Pons (tissue), 1 donor: ENCODE measurements around the gene GLRX.

ENCODE experiments used
- DNase-seq: peaks from one replicate; pipeline ENCODE4 v3.0.0-alpha.2; 2016; ENCODE audit warnings: low spot score

Gene GLRX

DNA sequence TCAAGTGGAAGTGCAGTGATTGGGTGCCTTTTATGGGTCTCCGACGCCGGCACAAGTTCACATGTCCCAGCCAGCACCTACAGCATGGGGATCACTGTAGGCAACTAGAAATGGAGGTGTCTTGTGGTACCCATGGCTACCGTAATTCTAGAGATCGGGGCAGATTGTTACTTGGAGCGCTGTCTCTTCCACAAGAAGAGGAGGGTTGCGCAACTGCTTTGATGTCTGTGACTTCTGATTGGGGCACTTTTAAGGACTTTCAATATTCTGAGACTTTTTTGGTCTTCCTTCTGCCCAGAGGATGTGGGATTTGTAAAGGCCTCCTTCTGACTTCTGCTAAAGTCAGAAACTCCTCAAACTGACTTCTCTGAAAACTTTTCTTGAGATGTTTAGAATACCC lies 41.9 kb downstream of the GLRX start:
- DNase-seq: no peak

DNA sequence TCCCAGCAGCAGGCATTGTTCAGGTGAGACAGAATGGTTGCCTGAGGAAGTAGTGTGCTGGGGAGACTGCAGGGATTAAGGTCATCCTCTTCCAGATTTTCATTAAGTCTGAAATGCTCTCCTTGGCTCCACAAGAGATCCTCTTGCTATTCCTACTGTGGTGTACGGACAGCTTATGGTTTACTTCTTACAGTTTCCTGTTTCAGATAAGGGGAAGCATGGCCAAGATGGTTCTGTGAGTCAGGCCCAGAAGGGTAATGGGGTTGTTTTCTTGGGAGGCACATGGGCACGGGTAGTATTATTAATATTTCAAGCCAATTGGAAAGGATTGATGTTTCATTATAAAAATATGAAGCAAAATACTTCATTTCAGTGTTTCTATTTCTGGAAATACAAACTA lies 42.9 kb downstream of the GLRX start:
- peak; percentile 11 for DNase-seq

DNA sequence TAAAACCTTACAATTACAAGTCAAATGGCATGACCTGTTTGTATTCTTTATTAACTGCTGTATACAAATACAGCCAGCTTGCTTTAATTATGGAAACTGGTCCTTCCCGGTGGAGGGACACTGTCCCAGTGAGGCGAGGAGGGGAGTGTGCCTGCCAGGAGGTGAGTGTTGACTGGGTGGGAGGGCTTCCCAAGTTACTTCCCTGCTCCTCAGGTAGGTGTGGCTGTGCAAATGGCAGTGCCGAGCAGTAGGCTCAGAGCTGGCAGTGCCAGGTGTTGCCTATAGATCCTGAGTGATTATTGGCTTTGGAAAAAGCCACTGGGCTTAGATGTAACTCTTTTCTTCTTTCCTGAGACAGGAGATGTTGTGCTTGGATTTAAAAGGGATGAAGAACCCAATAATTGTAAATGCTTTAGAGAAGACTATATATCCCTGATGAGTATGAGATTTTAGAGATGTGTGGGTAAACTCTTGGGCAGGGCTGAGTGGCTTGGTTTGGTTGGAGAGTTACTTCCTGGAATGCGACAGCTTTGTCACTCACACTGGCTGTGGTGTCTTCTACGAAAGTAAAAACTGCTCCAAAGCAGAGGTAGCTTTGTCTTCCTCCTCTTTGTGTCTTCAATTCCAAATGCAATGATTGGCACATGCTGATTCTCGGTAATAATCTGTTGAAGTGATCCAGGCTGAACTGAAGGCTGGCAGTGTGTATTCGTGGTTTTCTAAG lies 43.7 kb downstream of the GLRX start:
- DNase-seq: peak; percentile 1

DNA sequence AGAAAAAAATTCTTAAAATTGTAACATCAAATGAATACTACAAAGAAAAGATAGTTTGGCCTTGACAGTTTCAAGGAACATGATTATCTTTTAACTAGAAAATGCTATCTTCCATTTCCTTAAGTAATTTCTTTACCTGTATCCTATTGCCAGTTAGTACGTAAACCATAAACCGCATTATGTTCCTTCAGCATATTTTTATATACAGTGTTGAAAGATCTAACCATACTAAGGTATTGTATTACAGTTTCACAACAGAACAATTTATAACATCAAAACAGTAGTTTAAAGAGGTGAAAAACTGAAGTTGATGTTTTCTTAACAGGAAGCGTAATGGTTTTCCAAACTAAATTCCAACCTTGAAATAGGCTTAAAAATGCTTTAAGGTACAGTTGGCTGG lies 45.1 kb downstream of the GLRX start:
- DNase-seq: no peak

DNA sequence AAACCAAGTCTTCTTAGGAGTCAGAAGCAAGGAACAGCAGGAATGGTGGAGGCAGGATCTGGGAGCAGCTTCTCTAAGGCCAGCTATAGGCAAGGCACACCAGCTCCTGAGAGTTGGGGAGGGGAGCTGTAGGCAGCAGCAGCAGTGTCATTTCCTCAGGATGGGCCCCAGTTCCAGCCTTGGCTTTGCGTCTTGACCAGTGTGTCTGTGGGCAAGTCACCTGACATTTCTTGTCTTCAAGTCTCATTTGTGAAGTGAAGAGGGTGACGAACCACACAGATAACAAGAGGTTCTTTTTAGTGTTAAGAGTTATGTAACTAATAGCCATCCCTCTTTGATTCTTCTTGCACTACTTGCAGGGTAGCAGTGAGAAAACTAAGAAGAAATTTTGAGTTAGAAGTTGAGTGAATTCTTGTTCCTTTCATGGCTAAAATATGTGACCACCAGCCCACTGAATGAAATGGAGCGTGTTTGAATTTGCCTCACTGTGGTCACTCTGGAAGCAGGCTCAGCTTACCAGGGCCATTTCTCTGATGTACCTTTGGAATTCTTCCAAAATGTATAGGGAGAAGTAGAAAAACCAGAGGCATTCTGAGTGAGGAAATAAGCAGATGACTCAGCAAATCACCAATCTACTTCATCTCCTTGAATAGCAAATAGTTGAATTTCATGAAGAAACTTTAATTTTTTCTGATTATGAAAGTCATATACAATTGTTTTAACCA lies 49.0 kb downstream of the GLRX start:
- peak; percentile 13 for DNase-seq

DNA sequence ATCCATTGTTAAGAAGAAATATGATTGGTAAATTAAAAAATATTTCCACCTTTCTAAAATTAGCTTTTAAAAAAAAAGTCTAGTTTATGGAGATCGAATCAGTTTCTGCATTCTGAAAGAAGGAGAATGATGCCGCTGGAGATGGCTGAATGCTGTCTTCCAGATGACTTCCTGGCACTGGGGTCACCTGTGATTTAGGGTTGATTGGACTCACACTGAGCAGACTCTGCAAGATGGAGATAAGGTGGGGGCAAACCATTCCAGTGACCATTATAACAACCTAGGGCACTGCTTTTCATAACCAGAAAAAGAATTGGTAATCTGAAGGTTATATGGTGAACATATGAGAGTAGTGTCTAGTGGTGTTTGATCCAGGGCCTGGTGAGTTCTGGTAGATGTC lies 50.6 kb downstream of the GLRX start:
- no peak for DNase-seq

DNA sequence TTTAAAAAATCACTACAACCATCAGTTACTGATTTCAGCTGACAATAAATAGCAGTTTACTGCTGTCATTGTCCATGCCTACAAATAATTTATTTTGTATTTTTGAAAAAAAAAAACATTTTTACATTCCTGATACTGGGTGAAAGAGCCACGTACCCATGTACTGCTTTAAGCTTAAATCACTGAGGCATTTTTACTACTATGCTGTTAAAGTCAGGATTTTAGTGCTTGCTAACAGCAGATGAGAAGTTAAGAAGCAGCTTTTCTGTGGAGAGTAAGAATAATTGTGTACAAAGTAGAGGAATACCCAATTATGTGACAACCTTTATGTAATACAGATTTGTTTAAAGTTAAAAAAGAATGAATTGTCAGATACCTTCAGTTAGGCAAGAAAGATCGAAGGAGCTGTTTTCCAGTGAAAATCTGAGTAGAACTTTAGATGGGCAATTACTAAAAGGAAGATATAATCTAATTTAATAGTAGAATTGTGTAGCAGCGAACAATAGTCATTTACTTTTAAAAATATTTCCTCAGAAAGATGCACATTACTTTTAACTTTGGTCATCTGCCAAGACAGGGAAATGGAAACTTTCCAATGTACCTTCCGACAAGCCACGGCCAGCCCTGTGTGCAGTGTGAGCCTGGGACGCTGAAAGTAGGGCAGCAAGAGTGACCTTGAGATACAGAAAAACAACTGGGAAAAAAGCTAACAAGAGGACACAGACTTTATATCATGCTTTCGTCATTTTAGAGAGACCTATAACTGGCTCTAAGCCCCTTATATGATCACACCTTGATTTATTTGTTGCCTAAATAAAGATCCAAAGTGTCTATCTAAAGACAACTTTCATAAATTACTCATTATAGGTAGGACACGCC lies 51.5 kb downstream of the GLRX start:
- DNase-seq: peak; percentile 16

DNA sequence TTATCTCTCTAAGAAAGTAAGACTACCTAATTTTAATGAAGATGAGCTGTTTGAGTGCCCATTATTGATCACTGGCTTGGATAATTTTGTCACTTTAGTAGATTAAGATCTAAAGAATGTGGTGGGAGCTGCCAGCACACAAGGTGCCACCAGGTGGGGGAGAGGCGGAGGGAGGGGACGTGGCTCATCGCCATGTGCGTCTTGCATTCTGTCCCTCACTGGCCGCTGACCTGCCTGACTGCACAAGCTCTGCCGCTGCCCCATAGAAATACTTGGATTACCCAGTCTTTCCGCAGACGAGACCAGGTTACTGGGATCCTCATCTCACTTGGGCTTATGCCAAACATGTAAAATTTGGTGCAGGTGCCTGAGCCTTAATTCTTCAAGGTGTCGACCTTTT lies 53.8 kb downstream of the GLRX start:
- no peak for DNase-seq

DNA sequence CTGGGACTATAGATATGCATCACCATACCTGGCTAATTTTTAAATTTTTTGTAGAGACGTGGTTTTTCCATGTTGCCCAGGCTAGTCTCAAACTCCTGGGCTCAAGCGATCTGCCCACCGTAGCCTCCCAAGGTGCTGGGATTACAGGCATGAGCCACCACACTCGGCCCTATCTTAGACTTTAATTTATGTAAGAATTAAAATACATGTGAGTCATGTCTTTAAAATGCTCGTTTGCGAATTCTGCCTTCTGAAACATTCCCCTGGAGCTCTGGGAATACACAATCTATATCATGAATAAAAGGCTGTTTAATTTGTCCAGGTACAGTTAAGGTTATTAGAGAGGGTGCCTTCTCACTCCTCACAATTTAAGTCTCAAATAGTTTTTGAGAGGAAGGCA lies 58.6 kb downstream of the GLRX start:
- DNase-seq: no peak
